ENCODE results near the gene LPP. TPM values are rescaled to one million over a fixed set of nuclear protein-coding genes. Genes with fewer than 3 reads are reported as not detected.

Gene LPP
- total and polyA plus RNA-seq, 2 of the 4 experiments (the other 2 are of a cell fraction), result 16.0 to 130 TPM

DNA sequence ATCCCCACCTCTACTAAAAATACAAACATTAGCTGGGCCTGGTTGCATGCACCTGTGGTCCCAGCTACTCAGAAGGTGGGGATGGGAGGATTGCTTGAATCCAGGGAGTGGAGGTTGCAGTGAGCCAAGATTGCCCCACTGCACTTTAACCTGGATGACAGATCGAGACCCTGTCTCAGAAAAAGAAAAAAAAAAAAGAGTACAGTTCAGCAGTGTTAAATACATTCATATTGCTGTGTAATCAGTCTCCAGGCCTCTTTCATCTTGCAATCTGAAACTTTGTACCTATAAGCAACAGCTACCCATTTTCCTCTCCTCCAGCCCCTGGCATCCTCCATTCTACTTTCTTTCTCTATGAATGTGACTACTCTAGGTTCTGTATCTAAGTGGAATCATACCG is 61.2 kb downstream of the LPP start:
- peaks cover 33% of the 10 kb centered on the region for H4K20me1 ChIP-seq (ENCODE audit: insufficient read depth, low read length)
- H3K23ac ChIP-seq (ENCODE audit: low read depth, low read length), result no peak overlapping the region
- no peak overlapping the region for H3K18ac ChIP-seq (ENCODE audit: low read depth, low read length)
- no peak overlapping the region for H3K4me3 ChIP-seq (ENCODE audit: insufficient read depth, low read depth, low read length)
- peaks cover 28% of the 10 kb centered on the region for H3K9me1 ChIP-seq (ENCODE audit: insufficient read depth, low read length)
- H3K79me1 ChIP-seq (ENCODE audit: low read depth in 1 of 2, low read length in 2 of 2), result peaks cover 30 to 87% of the 10 kb centered on the region in 2 experiments
- ChIA-PET POLR2A (ENCODE audit: unreplicated experiment) (interaction anchor here (0.6 kb wide), 1 partner anchor 51 kb away, joined by 3 read pairs; no protein-coding TSS in a partner anchor), CTCF (interaction anchor here (0.6 to 1.1 kb wide), 2 partner anchors 14 to 34 kb away, joined by 3 read pairs; no protein-coding TSS in a partner anchor)
- H3K4me1 ChIP-seq (ENCODE audit: control insufficient read depth, insufficient read depth, low read length), result peaks cover 33% of the 10 kb centered on the region
- no peak overlapping the region for H3K4ac ChIP-seq (ENCODE audit: low read depth, low read length)
- no peak overlapping the region for H3K27ac ChIP-seq (ENCODE audit: insufficient read depth, low read length)
- H4K91ac ChIP-seq (ENCODE audit: insufficient read depth, low read depth, low read length), result no peak overlapping the region
- H3K56ac ChIP-seq (ENCODE audit: extremely low read depth, insufficient read depth, low read length), result no peak overlapping the region
- no peak overlapping the region for H3K14ac ChIP-seq (replicated peaks; ENCODE audit: low read depth, low read length)
- H2BK20ac ChIP-seq (ENCODE audit: low read depth, low read length), result no peak overlapping the region
- dilution Hi-C loops (cut with HindIII; ENCODE audit: low sequenced_read_pairs, unreplicated experiment) (no loop called here), in situ Hi-C loops (cut with MboI; ENCODE audit: low sequenced_read_pairs) (no loop called here), intact Hi-C loops (cut with micrococcal nuclease) (no loop called here)
- no peak overlapping the region for H2BK15ac ChIP-seq (ENCODE audit: low read depth, low read length)
- no peaks in the 10 kb centered on the region for H3K27me3 ChIP-seq (ENCODE audit: control insufficient read depth, insufficient read depth, low read length)
- TF ChIP-seq BHLHE40 (IDR thresholded peaks at IDR 0.05; ENCODE audit: low read depth, low read length) (no peak), RAD21 (IDR thresholded peaks at IDR 0.05; ENCODE audit: low read length) (no peak), MXI1 (IDR thresholded peaks at IDR 0.05; ENCODE audit: borderline replicate concordance, low read depth, low read length) (no peak), CHD1 (IDR thresholded peaks at IDR 0.05; ENCODE audit: low read depth, low read length) (no peak), MAFK (IDR thresholded peaks at IDR 0.05; ENCODE audit: low read depth, low read length) (no peak), CEBPB (IDR thresholded peaks at IDR 0.05; ENCODE audit: low read depth, low read length) (no peak), MAZ (IDR thresholded peaks at IDR 0.05; ENCODE audit: borderline replicate concordance, low read depth, low read length) (no peak), SMC3 (IDR thresholded peaks at IDR 0.05; ENCODE audit: low read depth, low read length) (no peak), NFE2L2 (IDR thresholded peaks at IDR 0.05; ENCODE audit: low read depth, low read length) (no peak), POLR2A (IDR thresholded peaks at IDR 0.05; ENCODE audit: low read depth, low read length) (no peak)
- TF ChIP-seq, protein P1, sequence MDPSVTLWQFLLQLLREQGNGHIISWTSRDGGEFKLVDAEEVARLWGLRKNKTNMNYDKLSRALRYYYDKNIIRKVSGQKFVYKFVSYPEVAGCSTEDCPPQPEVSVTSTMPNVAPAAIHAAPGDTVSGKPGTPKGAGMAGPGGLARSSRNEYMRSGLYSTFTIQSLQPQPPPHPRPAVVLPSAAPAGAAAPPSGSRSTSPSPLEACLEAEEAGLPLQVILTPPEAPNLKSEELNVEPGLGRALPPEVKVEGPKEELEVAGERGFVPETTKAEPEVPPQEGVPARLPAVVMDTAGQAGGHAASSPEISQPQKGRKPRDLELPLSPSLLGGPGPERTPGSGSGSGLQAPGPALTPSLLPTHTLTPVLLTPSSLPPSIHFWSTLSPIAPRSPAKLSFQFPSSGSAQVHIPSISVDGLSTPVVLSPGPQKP (IDR thresholded peaks at IDR 0.05; ENCODE audit: borderline replicate concordance, low read depth, low read length), result no peak
- TF ChIP-seq, protein P2, sequence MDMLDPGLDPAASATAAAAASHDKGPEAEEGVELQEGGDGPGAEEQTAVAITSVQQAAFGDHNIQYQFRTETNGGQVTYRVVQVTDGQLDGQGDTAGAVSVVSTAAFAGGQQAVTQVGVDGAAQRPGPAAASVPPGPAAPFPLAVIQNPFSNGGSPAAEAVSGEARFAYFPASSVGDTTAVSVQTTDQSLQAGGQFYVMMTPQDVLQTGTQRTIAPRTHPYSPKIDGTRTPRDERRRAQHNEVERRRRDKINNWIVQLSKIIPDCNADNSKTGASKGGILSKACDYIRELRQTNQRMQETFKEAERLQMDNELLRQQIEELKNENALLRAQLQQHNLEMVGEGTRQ (IDR thresholded peaks at IDR 0.05; ENCODE audit: low read depth, low read length), result no peak
- TF ChIP-seq, protein P3, sequence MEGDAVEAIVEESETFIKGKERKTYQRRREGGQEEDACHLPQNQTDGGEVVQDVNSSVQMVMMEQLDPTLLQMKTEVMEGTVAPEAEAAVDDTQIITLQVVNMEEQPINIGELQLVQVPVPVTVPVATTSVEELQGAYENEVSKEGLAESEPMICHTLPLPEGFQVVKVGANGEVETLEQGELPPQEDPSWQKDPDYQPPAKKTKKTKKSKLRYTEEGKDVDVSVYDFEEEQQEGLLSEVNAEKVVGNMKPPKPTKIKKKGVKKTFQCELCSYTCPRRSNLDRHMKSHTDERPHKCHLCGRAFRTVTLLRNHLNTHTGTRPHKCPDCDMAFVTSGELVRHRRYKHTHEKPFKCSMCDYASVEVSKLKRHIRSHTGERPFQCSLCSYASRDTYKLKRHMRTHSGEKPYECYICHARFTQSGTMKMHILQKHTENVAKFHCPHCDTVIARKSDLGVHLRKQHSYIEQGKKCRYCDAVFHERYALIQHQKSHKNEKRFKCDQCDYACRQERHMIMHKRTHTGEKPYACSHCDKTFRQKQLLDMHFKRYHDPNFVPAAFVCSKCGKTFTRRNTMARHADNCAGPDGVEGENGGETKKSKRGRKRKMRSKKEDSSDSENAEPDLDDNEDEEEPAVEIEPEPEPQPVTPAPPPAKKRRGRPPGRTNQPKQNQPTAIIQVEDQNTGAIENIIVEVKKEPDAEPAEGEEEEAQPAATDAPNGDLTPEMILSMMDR (conservative IDR thresholded peaks at IDR 0.05; ENCODE audit: low read depth, low read length), result no peak
- H3K4me2 ChIP-seq (ENCODE audit: low read depth, low read length), result no peak overlapping the region
- no peak overlapping the region for H2AFZ ChIP-seq (replicated peaks; ENCODE audit: low read length, poor library complexity)
- no TSS peak for BruUV-seq (replicated peaks)
- no peak overlapping the region for H2AK9ac ChIP-seq (replicated peaks; ENCODE audit: low read depth, low read length, poor library complexity)
- DNase-seq (no peak), ATAC-seq (ENCODE audit: low read depth) (no peak)
- H3K9ac ChIP-seq (ENCODE audit: low read depth, low read length), result no peak overlapping the region
- H2BK5ac ChIP-seq (ENCODE audit: low read depth, low read length, poor library complexity, severe bottlenecking), result no peak overlapping the region
- no peak overlapping the region for H4K5ac ChIP-seq (ENCODE audit: low read depth, low read length)
- H3K9me3 ChIP-seq (ENCODE audit: control insufficient read depth, insufficient read depth, low read length), result no peaks in the 10 kb centered on the region
- H2AK5ac ChIP-seq (ENCODE audit: low read depth, low read length), result peak overlapping the region; percentile 18; the same call in 1 of the 2 replicates
- H3K36me3 ChIP-seq (ENCODE audit: control insufficient read depth, insufficient read depth, low read length), result peaks cover 19% of the 10 kb centered on the region
- no peak overlapping the region for H2BK120ac ChIP-seq (ENCODE audit: low read depth, low read length)
- no CpG with 5 or more reads among the region's 2 CpGs for WGBS, 2 experiments (ENCODE audit: extremely low coverage in 2 of 2, insufficient read length in 1 of 2)
- H4K8ac ChIP-seq (ENCODE audit: low read depth in 2 of 2, low read length in 2 of 2), result no peak overlapping the region
